GM19467 (cell line): Measurements from ENCODE around the gene CCDC15.
A peak's percentile ranks its signal among the peaks of the same experiment; 100 is the strongest.

Experiments
- ATAC-seq: cut with Tn5 transposase; IDR thresholded peaks from one replicate; pipeline ENCODE4 v1.9.1; 2021; ENCODE audit warnings: mild to moderate bottlenecking, moderate library complexity; ENCODE audit not compliant: unreplicated experiment

CCDC15 gene

GRCh38 chr11:125063429-125064043 lies 109.5 kb downstream of the CCDC15 start:
- peak; percentile 23 for ATAC-seq

DNA sequence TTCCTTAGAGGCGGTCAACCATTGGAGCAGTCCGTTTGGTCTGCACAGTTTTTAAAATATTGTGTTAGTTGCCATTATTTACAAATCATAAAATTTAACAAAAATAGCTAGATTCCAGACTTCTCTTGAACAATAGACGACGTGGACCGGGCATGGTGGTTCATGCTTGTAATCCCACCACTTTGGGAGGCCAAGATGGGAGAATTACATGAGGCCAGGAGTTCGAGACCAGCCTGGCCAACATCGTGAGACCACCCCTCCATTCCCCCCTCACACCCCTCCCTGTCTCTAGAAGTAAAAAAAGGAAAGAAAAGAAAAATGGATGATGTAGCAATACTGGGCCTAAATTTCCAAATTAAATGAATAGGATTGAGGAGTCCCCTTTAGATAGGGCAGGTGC lies 110.1 kb downstream of the CCDC15 start:
- no peak for ATAC-seq

- ATAC-seq: no peak
These were observed 114.4 kb downstream of the CCDC15 start for GRCh38 chr11:125068368-125068767.

GRCh38 chr11:125069008-125069407 lies 115.0 kb downstream of the CCDC15 start:
- ATAC-seq: no peak

- no peak for ATAC-seq
These were observed 115.8 kb downstream of the CCDC15 start for GRCh38 chr11:125069796-125070195.

DNA sequence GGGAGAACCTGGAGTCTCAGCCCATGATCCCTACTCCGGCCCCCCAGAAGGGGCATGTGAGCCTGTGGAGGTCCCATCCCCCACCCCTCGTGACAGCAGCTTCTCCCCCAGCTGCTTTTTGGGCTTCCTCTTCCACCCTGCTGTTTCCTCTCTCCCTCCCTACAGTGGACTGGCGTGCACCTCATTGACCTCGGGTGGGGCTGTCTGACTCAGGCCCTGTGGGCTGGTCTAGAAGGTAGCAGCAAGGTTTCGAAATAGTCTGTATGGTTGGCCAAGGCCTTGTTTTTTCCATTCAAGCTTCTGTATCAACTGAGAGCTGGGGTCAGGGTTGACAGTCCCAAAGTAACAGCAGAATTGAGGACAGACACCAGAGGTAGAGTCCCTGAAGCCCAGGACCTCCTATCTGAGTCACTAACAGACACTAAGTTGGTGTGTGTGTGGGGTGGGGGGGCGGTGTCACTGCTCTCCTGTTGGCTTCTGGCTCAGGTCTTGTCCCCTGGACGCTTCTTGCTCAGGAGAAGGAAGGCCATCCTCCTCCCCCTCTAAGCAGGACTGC lies 116.8 kb downstream of the CCDC15 start:
- peak; percentile 62 for ATAC-seq

DNA sequence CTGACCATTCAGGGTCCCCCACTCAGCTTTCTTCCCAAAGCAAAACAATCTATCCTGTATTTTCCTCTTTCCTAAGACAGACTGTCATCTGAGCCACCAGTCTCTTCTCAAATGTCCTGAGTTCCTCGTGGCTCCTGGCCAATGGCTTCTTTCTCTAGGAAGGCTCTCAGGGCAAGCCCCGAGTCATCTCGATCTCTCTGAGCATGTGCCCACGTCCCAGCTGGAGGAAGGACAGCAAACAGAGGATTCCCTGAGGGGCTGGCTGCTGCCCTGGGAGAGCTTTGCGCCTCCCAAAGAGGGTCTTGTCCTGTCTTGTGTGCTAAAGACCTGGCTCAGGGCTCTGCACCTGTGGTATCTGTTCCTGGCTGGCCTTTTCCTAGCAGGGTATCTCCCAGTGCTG lies 117.4 kb downstream of the CCDC15 start:
- ATAC-seq: no peak

- ATAC-seq: no peak
These were observed 117.8 kb downstream of the CCDC15 start for GRCh38 chr11:125071846-125072217.

DNA sequence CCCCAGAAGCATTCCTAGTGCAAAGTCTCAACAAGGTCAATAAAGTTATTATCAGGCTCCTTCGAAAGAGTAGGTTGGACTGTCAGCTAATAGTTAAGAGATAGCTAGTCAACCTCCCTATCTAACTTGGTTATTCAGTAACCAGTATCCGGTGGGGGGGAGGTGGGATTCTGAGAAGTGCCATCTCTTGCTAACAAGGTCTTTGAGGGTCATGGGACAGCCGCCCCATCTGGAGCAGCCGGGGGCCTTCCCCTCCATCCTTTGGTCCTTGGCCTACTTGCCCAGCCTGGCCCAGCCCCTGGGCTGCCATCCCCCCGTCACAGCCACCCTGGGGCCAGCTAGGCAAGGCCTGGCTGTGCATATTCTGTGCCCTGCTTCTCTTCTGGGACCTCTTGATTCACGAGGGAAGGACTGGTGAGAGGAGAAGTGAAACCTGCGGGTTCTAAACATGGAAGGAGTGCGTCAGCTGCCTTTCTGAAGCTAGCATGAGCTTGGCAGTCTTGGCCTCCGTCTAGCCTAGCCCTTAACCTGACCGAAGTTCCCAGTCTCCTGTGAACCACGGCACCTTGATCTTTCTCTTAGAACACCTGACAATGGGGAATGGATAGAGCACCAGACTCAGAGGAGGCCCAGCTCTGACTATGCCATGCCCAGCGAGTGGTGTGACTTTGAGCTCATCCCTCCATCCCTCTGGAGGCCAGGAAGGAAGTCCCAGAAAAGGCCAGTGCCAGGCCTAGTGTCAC lies 118.4 kb downstream of the CCDC15 start:
- peak; percentile 80 for ATAC-seq

- no peak for ATAC-seq
These were observed 119.1 kb downstream of the CCDC15 start for GRCh38 chr11:125072961-125073590.

- ATAC-seq: no peak
These were observed 119.8 kb downstream of the CCDC15 start for GRCh38 chr11:125073616-125074483.

GRCh38 chr11:125074511-125075241 lies 120.7 kb downstream of the CCDC15 start:
- ATAC-seq: no peak

- ATAC-seq: no peak
These were observed 121.2 kb downstream of the CCDC15 start for GRCh38 chr11:125075242-125075625.

- no peak for ATAC-seq
These were observed 121.9 kb downstream of the CCDC15 start for GRCh38 chr11:125075900-125076317.

GRCh38 chr11:125076378-125076945 lies 122.5 kb downstream of the CCDC15 start:
- no peak for ATAC-seq

GRCh38 chr11:125078016-125078415 lies 124.0 kb downstream of the CCDC15 start:
- no peak for ATAC-seq

DNA sequence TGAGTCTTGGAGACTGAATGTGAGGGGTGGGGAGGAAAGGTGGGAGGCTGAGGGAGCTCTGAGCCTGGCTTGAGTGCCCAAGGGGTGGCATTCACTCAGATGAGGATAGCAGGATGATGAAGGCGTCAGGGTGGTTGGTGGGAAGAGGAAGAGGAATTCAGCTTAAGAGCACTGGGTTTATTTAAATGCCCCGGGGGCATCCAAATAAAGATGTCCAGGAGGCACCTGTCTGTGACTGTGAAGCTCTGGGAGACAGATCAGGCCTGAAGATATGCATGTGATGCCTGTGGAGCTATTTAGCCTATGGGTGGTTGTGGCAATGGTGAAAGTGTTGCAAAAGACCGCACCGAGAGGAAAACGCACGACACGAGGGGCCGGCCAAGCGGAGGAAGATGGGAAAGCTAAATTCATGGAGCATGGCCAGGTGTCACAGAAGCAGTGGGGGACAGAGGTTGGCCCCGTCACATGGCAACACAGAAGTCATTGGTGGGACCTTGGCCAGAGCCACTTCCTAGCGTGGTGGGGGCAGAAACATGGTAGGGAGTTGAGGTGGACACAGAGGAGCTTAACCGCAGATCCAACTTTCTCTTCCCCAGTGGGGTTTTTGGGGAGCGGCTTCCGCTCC lies 124.6 kb downstream of the CCDC15 start:
- no peak for ATAC-seq

- no peak for ATAC-seq
These were observed 125.3 kb downstream of the CCDC15 start for GRCh38 chr11:125079151-125079877.
